22Rv1 (cell line): ENCODE measurements around the gene GNB1L.

Experiments used
- CTCF ChIP-seq: fragments of 450-650 bp; IDR thresholded peaks from 2 replicates; pipeline ENCODE4 v1.5.1; 2017; ENCODE audit warnings: mild to moderate bottlenecking
- ZFX ChIP-seq: fragments of 450-650 bp; IDR thresholded peaks from 2 replicates; pipeline ENCODE4 v1.6.1; 2017; ENCODE audit warnings: antibody characterized with exemption, borderline replicate concordance

GRCh38 chr22:19751497-19752245 lies 103.0 kb downstream of the GNB1L start:
- TF ChIP-seq CTCF, result no peak
- no peak for TF ChIP-seq ZFX
